Measurements from ENCODE around the gene POLR3G.

The POLR3G gene

GRCh38 chr5:90474235-90475107, at the start of gene POLR3G, which contains the start of gene MBLAC2:
POLR3G (plus strand) TSS chr5:90474864; CDS start chr5:90485568, 10,704 bp downstream.
MBLAC2 (minus strand) TSS chr5:90474771; CDS start chr5:90474292, 479 bp downstream.
- peak; percentile 93 for DNase-seq

GRCh38 chr5:90434116-90434714, 40.4 kb upstream of the POLR3G start:
- DNase-seq, result peak; percentile 48

- DNase-seq, result no peak
Measured at GRCh38 chr5:90437663-90438062, 37.0 kb upstream of the POLR3G start.

GRCh38 chr5:90438100-90438499, 36.6 kb upstream of the POLR3G start:
- DNase-seq, result no peak

- no peak for DNase-seq
Measured at GRCh38 chr5:90440644-90441043, 34.0 kb upstream of the POLR3G start.

GRCh38 chr5:90446961-90447360, 27.7 kb upstream of the POLR3G start:
- no peak for DNase-seq

GRCh38 chr5:90461288-90461687, 13.4 kb upstream of the POLR3G start:
- no peak for DNase-seq

- DNase-seq, result no peak
Measured at GRCh38 chr5:90472783-90473395, 1.8 kb upstream of the POLR3G start.

- DNase-seq, result peak; percentile 36
Measured at GRCh38 chr5:90473396-90474234, 1.0 kb upstream of the POLR3G start.

- DNase-seq, result no peak
Measured at GRCh38 chr5:90475436-90475980, 844 bp downstream of the POLR3G start.

- no peak for DNase-seq
Measured at GRCh38 chr5:90476391-90476790, 1.7 kb downstream of the POLR3G start.

- DNase-seq, result no peak
Measured at GRCh38 chr5:90477073-90477472, 2.4 kb downstream of the POLR3G start.

- DNase-seq, result no peak
Measured at GRCh38 chr5:90477621-90478215, 3.1 kb downstream of the POLR3G start.

- DNase-seq, result no peak
Measured at GRCh38 chr5:90479611-90480385, 5.1 kb downstream of the POLR3G start.

- no peak for DNase-seq
Measured at GRCh38 chr5:90480699-90481098, 6.0 kb downstream of the POLR3G start.

GRCh38 chr5:90483206-90483605, 8.5 kb downstream of the POLR3G start:
- DNase-seq, result no peak

- DNase-seq, result no peak
Measured at GRCh38 chr5:90484540-90484939, 9.9 kb downstream of the POLR3G start.

GRCh38 chr5:90488791-90489190, 14.1 kb downstream of the POLR3G start:
- DNase-seq, result no peak

GRCh38 chr5:90494043-90494442, 19.4 kb downstream of the POLR3G start:
- DNase-seq, result no peak

GRCh38 chr5:90495146-90495545, 20.5 kb downstream of the POLR3G start:
- DNase-seq, result no peak

- no peak for DNase-seq
Measured at GRCh38 chr5:90503596-90503995, 28.9 kb downstream of the POLR3G start.
